SK-N-SH (cell line): ENCODE measurements around the gene COL25A1. TPM values are rescaled to one million over a fixed set of nuclear protein-coding genes. Genes with fewer than 3 reads are reported as not detected.

Source experiments
- CTCF ChIA-PET: fragments of 300-600, 350-600 bp; formaldehyde crosslinking; extraction: SDS; loops from one replicate; lab custom pipeline; 2021; lab: Yijun Ruan, JAX
- POLR2A ChIA-PET: fragments of 350-600 bp; sonication (Branson Sonifier 250); formaldehyde crosslinking; extraction: SDS; loops from one replicate; lab custom pipeline; 2020; ENCODE audit warnings: antibody characterized with exemption, inconsistent platforms; lab: Yijun Ruan, JAX
- DNase-seq: peaks from one replicate; pipeline ENCODE4 v3.0.0; 2012
- H2AFZ ChIP-seq: fragments of 200-600 bp; sonication (generic); 2 replicates; pipeline ENCODE4 v1.8.1; 2016; ENCODE audit warnings: antibody characterized with exemption, mild to moderate bottlenecking, low read depth
- H3F3A ChIP-seq: fragments of 200-600 bp; sonication (generic); replicated peaks from 2 replicates; pipeline ENCODE3; 2016; ENCODE audit warnings: antibody characterized with exemption, mild to moderate bottlenecking; ENCODE audit not compliant: insufficient read depth
- H3K27ac ChIP-seq, 2 experiments: fragments of 200-500 bp in 1 of 2; fragments of 200-600 bp in 1 of 2; sonication (Bioruptor generic) in 1 of 2; sonication (generic), shearing (Covaris generic) in 1 of 2; 2 replicates each; pipeline versions ENCODE4 v1.5.1 to v1.6.1; 2014 to 2016; ENCODE audit warnings: low read depth in 2 of 2, inconsistent platforms in 1 of 2, low read length in 1 of 2, mild to moderate bottlenecking in 1 of 2, mixed read lengths in 1 of 2
- H3K27me3 ChIP-seq: fragments of 200-600 bp; sonication (generic), shearing (Covaris generic); 2 replicates; pipeline ENCODE4 v1.6.1; 2016; ENCODE audit warnings: mixed run types; ENCODE audit not compliant: insufficient read depth
- H3K36me3 ChIP-seq, 2 experiments: fragments of 200-500 bp in 1 of 2; fragments of 200-600 bp in 1 of 2; sonication (Bioruptor generic) in 1 of 2; sonication (generic) in 1 of 2; replicated peaks in 1 of 2; 2 replicates each; pipeline versions ENCODE3 to v1.5.1; 2014 to 2016; ENCODE audit warnings: low read length in 1 of 2, mild to moderate bottlenecking in 1 of 2; ENCODE audit not compliant: insufficient read depth in 2 of 2, control insufficient read depth in 1 of 2
- H3K4me1 ChIP-seq, 2 experiments: fragments of 200-500 bp in 1 of 2; fragments of 200-600 bp in 1 of 2; sonication (Bioruptor generic) in 1 of 2; sonication (generic), shearing (Covaris generic) in 1 of 2; 2 replicates each; pipeline versions ENCODE4 v1.5.1 to v1.6.1; 2014 to 2016; ENCODE audit warnings: low read depth in 1 of 2, low read length in 1 of 2, mixed run types in 1 of 2; ENCODE audit not compliant: insufficient read depth in 2 of 2, control insufficient read depth in 1 of 2
- H3K4me2 ChIP-seq: fragments of 200-600 bp; sonication (generic), shearing (Covaris generic); 2 replicates; pipeline ENCODE4 v1.6.1; 2017; ENCODE audit warnings: mixed run types
- H3K4me3 ChIP-seq, 2 experiments: fragments of 200-500 bp in 1 of 2; fragments of 200-600 bp in 1 of 2; sonication (Bioruptor generic) in 1 of 2; sonication (generic), shearing (Covaris generic) in 1 of 2; 2 replicates each; pipeline versions ENCODE4 v1.5.1 to v1.8.1; 2014 to 2016; ENCODE audit warnings: low read depth in 2 of 2, inconsistent platforms in 1 of 2, low read length in 1 of 2, mild to moderate bottlenecking in 1 of 2, mixed read lengths in 1 of 2, moderate library complexity in 1 of 2
- H3K79me2 ChIP-seq: fragments of 200-600 bp; sonication (generic); 2 replicates; pipeline ENCODE4 v1.8.1; 2017; ENCODE audit warnings: mild to moderate bottlenecking; ENCODE audit not compliant: insufficient read depth
- H3K9ac ChIP-seq: fragments of 200-600 bp; sonication (generic); 2 replicates; pipeline ENCODE4 v1.6.1; 2017; ENCODE audit warnings: mixed run types
- H3K9me2 ChIP-seq: fragments of 200-600 bp; sonication (generic); 2 replicates; pipeline ENCODE4 v1.6.1; 2017; ENCODE audit warnings: mixed run types
- H3K9me3 ChIP-seq: fragments of 200-600 bp; sonication (generic); 2 replicates; pipeline ENCODE4 v1.6.1; 2017; ENCODE audit warnings: mixed run types, mild to moderate bottlenecking, moderate library complexity
- H4K20me1 ChIP-seq: fragments of 200-600 bp; sonication (generic); 2 replicates; pipeline ENCODE4 v1.6.1; 2017; ENCODE audit warnings: mild to moderate bottlenecking, mixed run types; ENCODE audit not compliant: insufficient read depth
- ELF1 ChIP-seq: IDR thresholded peaks from 2 replicates; pipeline ENCODE4 v1.4.0; 2012
- EP300 ChIP-seq, 2 experiments: IDR thresholded peaks; 2 replicates each; pipeline versions ENCODE4 v1.4.0 to v1.6.1; 2012; ENCODE audit warnings: borderline replicate concordance in 1 of 2, low read depth in 1 of 2, low read length in 1 of 2
- FOXJ3 ChIP-seq: sonication (generic); formaldehyde crosslinking; IDR thresholded peaks from 2 replicates; pipeline ENCODE4 v1.5.1; 2020; ENCODE audit warnings: mild to moderate bottlenecking, missing genetic modification reagents
- GATA2 ChIP-seq: sonication (generic); formaldehyde crosslinking; IDR thresholded peaks from 2 replicates; pipeline ENCODE4 v1.5.0; 2020; ENCODE audit warnings: mild to moderate bottlenecking, missing genetic modification reagents
- POLR2AphosphoS5 ChIP-seq: IDR thresholded peaks from 2 replicates; pipeline ENCODE4 v1.6.1; 2012; ENCODE audit warnings: low read depth, low read length
- RFX5 ChIP-seq: IDR thresholded peaks from 2 replicates; pipeline ENCODE4 v1.6.1; 2012; ENCODE audit warnings: mild to moderate bottlenecking, improper control_type of control experiment, low read length
- SMC3 ChIP-seq: IDR thresholded peaks from 2 replicates; pipeline ENCODE4 v1.6.1; 2012; ENCODE audit warnings: low read depth, low read length, improper control_type of control experiment
- TAF1 ChIP-seq: IDR thresholded peaks from 2 replicates; pipeline ENCODE4 v1.6.1; 2012; ENCODE audit warnings: low read depth, mild to moderate bottlenecking, low read length, moderate library complexity, borderline replicate concordance
- WGBS: methylation state at CpG from one replicate; pipeline ENCODE4 v1.1.6; 2017; ENCODE audit warnings: low lambda C conversion rate; 5-methylcytosine and 5-hydroxymethylcytosine counted together
- polyA plus RNA-seq, 3 experiments: library from polyadenylated mRNA; depleted of rRNA; stranded (reverse); fragments of >200 nt; gene quantifications; 2 replicates each; pipeline ENCODE4 v1.2.3, GENCODE V29; 2012
- TF ChIP-seq, protein P1 (sequence below): IDR thresholded peaks from 2 replicates; pipeline ENCODE4 v1.6.1; 2012; ENCODE audit warnings: mild to moderate bottlenecking, low read depth, low read length, moderate library complexity
- TF ChIP-seq, protein P2 (sequence below): IDR thresholded peaks from 2 replicates; pipeline ENCODE4 v1.4.0; 2012; ENCODE audit warnings: low read depth, borderline replicate concordance
- TF ChIP-seq, protein P3 (sequence below): IDR thresholded peaks from 2 replicates; pipeline ENCODE4 v1.4.0; 2012; ENCODE audit warnings: low read depth, borderline replicate concordance
- TF ChIP-seq, protein P4 (sequence below): fragments of 150-350 bp; IDR thresholded peaks from 2 replicates; pipeline ENCODE4 v1.6.1; 2016; ENCODE audit warnings: mild to moderate bottlenecking, low read depth, low read length
- TF ChIP-seq, protein P5 (sequence below): IDR thresholded peaks from 2 replicates; pipeline ENCODE4; 2012

COL25A1 gene
- polyA plus RNA-seq, 1 of the 3 experiments (the other 2 are of a cell fraction) = not detected

DNA sequence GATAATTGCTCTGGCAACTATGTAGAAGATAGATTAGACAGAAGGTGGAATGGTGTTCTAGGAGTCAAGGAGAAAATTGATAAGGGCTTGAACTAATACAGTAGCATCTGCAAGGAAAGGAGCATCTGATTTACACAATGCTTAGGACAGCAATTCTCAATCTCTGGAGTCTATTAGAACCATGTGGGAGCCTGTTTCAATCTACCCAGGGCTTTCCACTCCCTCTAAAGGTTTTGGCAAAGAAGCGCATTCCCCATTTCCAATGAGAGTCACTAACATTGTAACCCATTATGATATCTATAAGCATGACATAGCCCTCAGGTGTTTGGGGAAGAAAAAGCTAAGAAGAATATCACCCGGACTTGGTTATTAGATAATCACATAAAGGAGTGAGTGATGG, 168.2 kb downstream of the COL25A1 start (continued):
- TF ChIP-seq, protein P1, sequence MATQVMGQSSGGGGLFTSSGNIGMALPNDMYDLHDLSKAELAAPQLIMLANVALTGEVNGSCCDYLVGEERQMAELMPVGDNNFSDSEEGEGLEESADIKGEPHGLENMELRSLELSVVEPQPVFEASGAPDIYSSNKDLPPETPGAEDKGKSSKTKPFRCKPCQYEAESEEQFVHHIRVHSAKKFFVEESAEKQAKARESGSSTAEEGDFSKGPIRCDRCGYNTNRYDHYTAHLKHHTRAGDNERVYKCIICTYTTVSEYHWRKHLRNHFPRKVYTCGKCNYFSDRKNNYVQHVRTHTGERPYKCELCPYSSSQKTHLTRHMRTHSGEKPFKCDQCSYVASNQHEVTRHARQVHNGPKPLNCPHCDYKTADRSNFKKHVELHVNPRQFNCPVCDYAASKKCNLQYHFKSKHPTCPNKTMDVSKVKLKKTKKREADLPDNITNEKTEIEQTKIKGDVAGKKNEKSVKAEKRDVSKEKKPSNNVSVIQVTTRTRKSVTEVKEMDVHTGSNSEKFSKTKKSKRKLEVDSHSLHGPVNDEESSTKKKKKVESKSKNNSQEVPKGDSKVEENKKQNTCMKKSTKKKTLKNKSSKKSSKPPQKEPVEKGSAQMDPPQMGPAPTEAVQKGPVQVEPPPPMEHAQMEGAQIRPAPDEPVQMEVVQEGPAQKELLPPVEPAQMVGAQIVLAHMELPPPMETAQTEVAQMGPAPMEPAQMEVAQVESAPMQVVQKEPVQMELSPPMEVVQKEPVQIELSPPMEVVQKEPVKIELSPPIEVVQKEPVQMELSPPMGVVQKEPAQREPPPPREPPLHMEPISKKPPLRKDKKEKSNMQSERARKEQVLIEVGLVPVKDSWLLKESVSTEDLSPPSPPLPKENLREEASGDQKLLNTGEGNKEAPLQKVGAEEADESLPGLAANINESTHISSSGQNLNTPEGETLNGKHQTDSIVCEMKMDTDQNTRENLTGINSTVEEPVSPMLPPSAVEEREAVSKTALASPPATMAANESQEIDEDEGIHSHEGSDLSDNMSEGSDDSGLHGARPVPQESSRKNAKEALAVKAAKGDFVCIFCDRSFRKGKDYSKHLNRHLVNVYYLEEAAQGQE = no peak
- no peak for TF ChIP-seq RFX5
- TF ChIP-seq EP300 (IDR thresholded peaks at IDR 0.05; ENCODE audit: borderline replicate concordance in 1 of 2, low read depth in 1 of 2, low read length in 1 of 2) = no peak
- no peak for TF ChIP-seq POLR2AphosphoS5
- no peak for TF ChIP-seq ELF1
- TF ChIP-seq SMC3 = no peak

DNA sequence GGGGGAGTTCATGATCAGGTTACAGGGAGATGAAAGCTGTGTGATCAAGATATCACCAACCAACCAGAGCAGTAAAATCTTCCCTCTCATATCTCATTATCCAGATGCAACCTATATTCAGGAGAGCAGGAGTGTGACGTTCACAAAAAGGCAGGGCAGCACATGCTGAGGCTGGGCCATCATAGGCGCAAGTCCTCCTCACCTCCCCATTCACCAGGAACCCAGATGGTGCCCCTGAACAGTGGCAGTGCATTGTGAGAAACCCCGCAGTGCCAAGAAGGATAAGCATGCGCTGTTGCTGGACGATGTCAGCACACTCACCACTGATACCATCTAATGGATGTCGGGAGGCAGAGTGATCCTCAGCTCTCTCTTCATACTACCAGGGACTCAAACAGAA, 170.9 kb downstream of the COL25A1 start:
- 0% methylated on average over 5 of the region's 6 CpGs for WGBS
- Histone ChIP-seq H3K4me1 (no peaks in the 10 kb centered on the region), H3K9me3 (no peaks in the 10 kb centered on the region), H3K79me2 (no peaks in the 10 kb centered on the region), H3K27ac (no peak overlapping the region), H3K9me2 (no peaks in the 10 kb centered on the region), H3K4me3 (no peak overlapping the region), H4K20me1 (no peaks in the 10 kb centered on the region), H3K4me2 (no peak overlapping the region), H2AFZ (no peak overlapping the region), H3F3A (no peaks in the 10 kb centered on the region), H3K36me3 (no peaks in the 10 kb centered on the region), H3K27me3 (0 out of 2 replicates have a peak, but pooled peaks cover 6% of the 10 kb centered on the region), H3K9ac (no peak overlapping the region)
- no peak for TF ChIP-seq TAF1
- TF ChIP-seq, protein P2, sequence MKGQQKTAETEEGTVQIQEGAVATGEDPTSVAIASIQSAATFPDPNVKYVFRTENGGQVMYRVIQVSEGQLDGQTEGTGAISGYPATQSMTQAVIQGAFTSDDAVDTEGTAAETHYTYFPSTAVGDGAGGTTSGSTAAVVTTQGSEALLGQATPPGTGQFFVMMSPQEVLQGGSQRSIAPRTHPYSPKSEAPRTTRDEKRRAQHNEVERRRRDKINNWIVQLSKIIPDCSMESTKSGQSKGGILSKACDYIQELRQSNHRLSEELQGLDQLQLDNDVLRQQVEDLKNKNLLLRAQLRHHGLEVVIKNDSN = no peak
- POLR2A ChIA-PET = no interaction called here
- DNase-seq = no peak
- CTCF ChIA-PET = no interaction called here

DNA sequence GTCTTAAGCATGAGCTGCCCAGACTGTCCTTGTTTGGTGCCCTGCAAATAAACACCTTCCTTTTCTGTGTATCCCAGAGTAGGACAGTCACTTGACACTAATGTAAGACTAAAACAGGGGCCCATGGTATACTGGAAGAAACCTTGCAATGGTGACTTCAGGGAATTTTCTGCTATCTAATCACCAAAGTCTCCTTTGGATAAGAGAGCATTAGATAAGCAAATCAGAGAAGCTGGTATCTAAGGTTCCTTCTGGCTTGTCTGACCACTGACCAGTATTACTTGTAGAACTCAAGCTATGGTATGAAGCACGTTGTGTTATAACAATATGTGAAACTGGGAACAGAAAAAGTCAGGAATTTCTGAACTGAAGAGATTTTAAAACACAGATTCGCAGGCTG, 173.9 kb downstream of the COL25A1 start:
- CTCF ChIA-PET = no interaction called here
- H4K20me1 ChIP-seq = no peaks in the 10 kb centered on the region
- H3K9ac ChIP-seq = no peak overlapping the region
- 0 out of 2 replicates have a peak, but pooled peaks cover 6% of the 10 kb centered on the region for H3K27me3 ChIP-seq
- H3K36me3 ChIP-seq = no peaks in the 10 kb centered on the region
- no peak overlapping the region for H3K4me2 ChIP-seq
- WGBS = 3% methylated on average over 2 of the region's 2 CpGs
- no peaks in the 10 kb centered on the region for H3K79me2 ChIP-seq
- H3K9me3 ChIP-seq = no peaks in the 10 kb centered on the region
- no peaks in the 10 kb centered on the region for H3F3A ChIP-seq
- no peak for DNase-seq
- no peaks in the 10 kb centered on the region for H3K9me2 ChIP-seq
- no peak overlapping the region for H3K4me3 ChIP-seq
- H2AFZ ChIP-seq = no peak overlapping the region
- POLR2A ChIA-PET = no interaction called here
- no peaks in the 10 kb centered on the region; a peak in 1 of 4 replicates for H3K4me1 ChIP-seq
- no peak overlapping the region for H3K27ac ChIP-seq
- TF ChIP-seq, protein P3, sequence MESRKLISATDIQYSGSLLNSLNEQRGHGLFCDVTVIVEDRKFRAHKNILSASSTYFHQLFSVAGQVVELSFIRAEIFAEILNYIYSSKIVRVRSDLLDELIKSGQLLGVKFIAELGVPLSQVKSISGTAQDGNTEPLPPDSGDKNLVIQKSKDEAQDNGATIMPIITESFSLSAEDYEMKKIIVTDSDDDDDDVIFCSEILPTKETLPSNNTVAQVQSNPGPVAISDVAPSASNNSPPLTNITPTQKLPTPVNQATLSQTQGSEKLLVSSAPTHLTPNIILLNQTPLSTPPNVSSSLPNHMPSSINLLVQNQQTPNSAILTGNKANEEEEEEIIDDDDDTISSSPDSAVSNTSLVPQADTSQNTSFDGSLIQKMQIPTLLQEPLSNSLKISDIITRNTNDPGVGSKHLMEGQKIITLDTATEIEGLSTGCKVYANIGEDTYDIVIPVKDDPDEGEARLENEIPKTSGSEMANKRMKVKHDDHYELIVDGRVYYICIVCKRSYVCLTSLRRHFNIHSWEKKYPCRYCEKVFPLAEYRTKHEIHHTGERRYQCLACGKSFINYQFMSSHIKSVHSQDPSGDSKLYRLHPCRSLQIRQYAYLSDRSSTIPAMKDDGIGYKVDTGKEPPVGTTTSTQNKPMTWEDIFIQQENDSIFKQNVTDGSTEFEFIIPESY = no peak
- TF ChIP-seq FOXJ3 (CRISPR knock-in tag) = no peak
- TF ChIP-seq, protein P4, sequence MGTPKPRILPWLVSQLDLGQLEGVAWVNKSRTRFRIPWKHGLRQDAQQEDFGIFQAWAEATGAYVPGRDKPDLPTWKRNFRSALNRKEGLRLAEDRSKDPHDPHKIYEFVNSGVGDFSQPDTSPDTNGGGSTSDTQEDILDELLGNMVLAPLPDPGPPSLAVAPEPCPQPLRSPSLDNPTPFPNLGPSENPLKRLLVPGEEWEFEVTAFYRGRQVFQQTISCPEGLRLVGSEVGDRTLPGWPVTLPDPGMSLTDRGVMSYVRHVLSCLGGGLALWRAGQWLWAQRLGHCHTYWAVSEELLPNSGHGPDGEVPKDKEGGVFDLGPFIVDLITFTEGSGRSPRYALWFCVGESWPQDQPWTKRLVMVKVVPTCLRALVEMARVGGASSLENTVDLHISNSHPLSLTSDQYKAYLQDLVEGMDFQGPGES = no peak
- TF ChIP-seq ELF1 = no peak
- TF ChIP-seq, protein P1 = no peak
- TF ChIP-seq, protein P5, sequence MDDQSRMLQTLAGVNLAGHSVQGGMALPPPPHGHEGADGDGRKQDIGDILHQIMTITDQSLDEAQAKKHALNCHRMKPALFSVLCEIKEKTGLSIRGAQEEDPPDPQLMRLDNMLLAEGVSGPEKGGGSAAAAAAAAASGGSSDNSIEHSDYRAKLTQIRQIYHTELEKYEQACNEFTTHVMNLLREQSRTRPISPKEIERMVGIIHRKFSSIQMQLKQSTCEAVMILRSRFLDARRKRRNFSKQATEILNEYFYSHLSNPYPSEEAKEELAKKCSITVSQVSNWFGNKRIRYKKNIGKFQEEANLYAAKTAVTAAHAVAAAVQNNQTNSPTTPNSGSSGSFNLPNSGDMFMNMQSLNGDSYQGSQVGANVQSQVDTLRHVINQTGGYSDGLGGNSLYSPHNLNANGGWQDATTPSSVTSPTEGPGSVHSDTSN = no peak
- no peak for TF ChIP-seq GATA2
